ENCODE data around the gene MTFR2.
"Not testable (repeated sequence)": the region's sequence is repeated elsewhere in the genome, so short reads cannot be mapped to it uniquely, and the experiment has no call there.

MTFR2 gene

GRCh38 chr6:136232701-136233100, 17.4 kb downstream of the MTFR2 start:
- no peak for FAIRE-seq

- FAIRE-seq: no peak
These were observed 19.8 kb downstream of the MTFR2 start for GRCh38 chr6:136230219-136230853.

GRCh38 chr6:136228814-136229213, 21.3 kb downstream of the MTFR2 start:
- FAIRE-seq: no peak

- no peak for FAIRE-seq
These were observed 23.3 kb downstream of the MTFR2 start for GRCh38 chr6:136226674-136227377.

GRCh38 chr6:136226027-136226673, 24.0 kb downstream of the MTFR2 start:
- FAIRE-seq: no peak

- no peak for FAIRE-seq
These were observed 24.6 kb downstream of the MTFR2 start for GRCh38 chr6:136225496-136225895.

GRCh38 chr6:136224974-136225373, 25.1 kb downstream of the MTFR2 start:
- FAIRE-seq: not testable (repeated sequence)

- FAIRE-seq: no peak
These were observed 33.4 kb downstream of the MTFR2 start for GRCh38 chr6:136216503-136217401.

GRCh38 chr6:136213853-136214252, 36.3 kb downstream of the MTFR2 start:
- no peak for FAIRE-seq

- no peak for FAIRE-seq
These were observed 37.0 kb downstream of the MTFR2 start for GRCh38 chr6:136213012-136213539.

- no peak for FAIRE-seq
These were observed 37.5 kb downstream of the MTFR2 start for GRCh38 chr6:136212608-136213007.

GRCh38 chr6:136210398-136211165, 39.5 kb downstream of the MTFR2 start:
- FAIRE-seq: no peak

- FAIRE-seq: no peak
These were observed 40.6 kb downstream of the MTFR2 start for GRCh38 chr6:136209496-136209895.

GRCh38 chr6:136208783-136209182, 41.3 kb downstream of the MTFR2 start:
- no peak for FAIRE-seq

- FAIRE-seq: no peak
These were observed 48.4 kb downstream of the MTFR2 start for GRCh38 chr6:136201732-136202131.

GRCh38 chr6:136192902-136193301, 57.2 kb downstream of the MTFR2 start:
- FAIRE-seq: no peak

- FAIRE-seq: no peak
These were observed 58.4 kb downstream of the MTFR2 start for GRCh38 chr6:136191606-136192312.

GRCh38 chr6:136189104-136189503, 61.0 kb downstream of the MTFR2 start:
- FAIRE-seq: no peak

GRCh38 chr6:136188486-136188885, 61.6 kb downstream of the MTFR2 start:
- FAIRE-seq: no peak

- FAIRE-seq: no peak
These were observed 63.7 kb downstream of the MTFR2 start for GRCh38 chr6:136186363-136186762.

- no peak for FAIRE-seq
These were observed 65.4 kb downstream of the MTFR2 start for GRCh38 chr6:136184738-136185137.
